Mucosa of descending colon (tissue), 3 donors: ENCODE measurements around the gene ZNF343. TPM values are rescaled to one million over a fixed set of nuclear protein-coding genes. Genes with fewer than 3 reads are reported as not detected.

ENCODE experiments used
- ATAC-seq: fragments of 200-7000 bp; cut with Tn5 transposase; one replicate; pipeline ENCODE4 v1.9.1; 2020; ENCODE audit warnings: mild to moderate bottlenecking, moderate library complexity
- DNase-seq, 3 donors: peaks; one replicate each; pipeline ENCODE4 v3.0.0-alpha.2; 2020
- H3K36me3 ChIP-seq: fragments of 200-600 bp; one replicate; pipeline ENCODE4 v1.8.0; 2021; ENCODE audit warnings: low read depth, mild to moderate bottlenecking
- H3K4me1 ChIP-seq: fragments of 200-600 bp; one replicate; pipeline ENCODE4 v1.8.0; 2021; ENCODE audit warnings: low read depth, mild to moderate bottlenecking
- H3K4me3 ChIP-seq: fragments of 200-600 bp; one replicate; pipeline ENCODE4 v1.8.0; 2021; ENCODE audit warnings: mild to moderate bottlenecking
- H3K9me3 ChIP-seq: fragments of 200-600 bp; one replicate; pipeline ENCODE4 v1.8.0; 2021; ENCODE audit warnings: mild to moderate bottlenecking
- intact Hi-C, 2 donors: fragments of 100-400 bp; cut with DNase I in 1 of 2; cut with micrococcal nuclease in 1 of 2; formaldehyde crosslinking; loops; one replicate each; pipeline versions ENCODE4 v1.11.0 to v1.11.1; 2022; cut with DNase I, micrococcal nuclease
- total RNA-seq, 3 donors: library from RNA; stranded (reverse); fragmentation: NEBNext Ultra II Directional in 2 of 3; extraction: Animal tissue kit (Norgen Biotek cat#: 25700) in 2 of 3; gene quantifications; one replicate each; pipeline versions ENCODE4 v1.2.1 to v1.2.4, GENCODE V29; 2021 to 2023
- TF ChIP-seq, protein P1 (sequence below): fragments of 200-600 bp; IDR thresholded peaks from one replicate; pipeline ENCODE4 v1.8.0; 2022; ENCODE audit warnings: antibody characterized with exemption, mild to moderate bottlenecking
- donor health status: DM: no; HTN: no; CAD: no; lungs with moderate emphysema.
- donor health status: DM: no; HTN: no; CAD: no.
- donor health status: DM: no; HTN: yes; CAD: no.

Gene ZNF343
- total RNA-seq, 3 donors from 2014 or later: 6.9 to 12.1 (median 9.8) TPM

DNA sequence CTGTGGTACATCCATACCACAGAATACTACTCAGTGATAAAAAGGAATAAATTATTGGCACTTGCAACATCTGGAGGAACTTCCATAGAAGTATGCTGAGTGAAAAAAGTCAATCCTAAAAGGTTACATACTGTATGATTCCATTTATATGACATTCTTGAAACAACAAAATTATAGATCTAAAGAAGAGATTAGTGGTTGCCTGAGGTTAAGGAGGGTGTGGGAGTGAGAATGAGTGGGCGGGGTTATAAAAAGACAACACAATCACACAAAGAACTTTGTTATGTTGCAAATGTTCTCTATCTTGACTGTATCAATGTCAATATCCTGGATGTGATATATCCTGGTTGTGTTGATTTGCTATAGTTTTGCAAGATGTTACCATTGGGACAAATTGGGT, 59.3 kb downstream of the ZNF343 start:
- ATAC-seq (no peak), DNase-seq (no peak)
- Histone ChIP-seq H3K4me1 (no peaks in the 10 kb centered on the region), H3K9me3 (no peaks in the 10 kb centered on the region), H3K4me3 (no peak overlapping the region), H3K36me3 (no peaks in the 10 kb centered on the region)
- intact Hi-C loops: no loop called here
- TF ChIP-seq, protein P1, sequence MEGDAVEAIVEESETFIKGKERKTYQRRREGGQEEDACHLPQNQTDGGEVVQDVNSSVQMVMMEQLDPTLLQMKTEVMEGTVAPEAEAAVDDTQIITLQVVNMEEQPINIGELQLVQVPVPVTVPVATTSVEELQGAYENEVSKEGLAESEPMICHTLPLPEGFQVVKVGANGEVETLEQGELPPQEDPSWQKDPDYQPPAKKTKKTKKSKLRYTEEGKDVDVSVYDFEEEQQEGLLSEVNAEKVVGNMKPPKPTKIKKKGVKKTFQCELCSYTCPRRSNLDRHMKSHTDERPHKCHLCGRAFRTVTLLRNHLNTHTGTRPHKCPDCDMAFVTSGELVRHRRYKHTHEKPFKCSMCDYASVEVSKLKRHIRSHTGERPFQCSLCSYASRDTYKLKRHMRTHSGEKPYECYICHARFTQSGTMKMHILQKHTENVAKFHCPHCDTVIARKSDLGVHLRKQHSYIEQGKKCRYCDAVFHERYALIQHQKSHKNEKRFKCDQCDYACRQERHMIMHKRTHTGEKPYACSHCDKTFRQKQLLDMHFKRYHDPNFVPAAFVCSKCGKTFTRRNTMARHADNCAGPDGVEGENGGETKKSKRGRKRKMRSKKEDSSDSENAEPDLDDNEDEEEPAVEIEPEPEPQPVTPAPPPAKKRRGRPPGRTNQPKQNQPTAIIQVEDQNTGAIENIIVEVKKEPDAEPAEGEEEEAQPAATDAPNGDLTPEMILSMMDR: no peak

- Histone ChIP-seq H3K36me3 (no peaks in the 10 kb centered on the region), H3K4me1 (no peaks in the 10 kb centered on the region), H3K4me3 (no peak overlapping the region), H3K9me3 (no peaks in the 10 kb centered on the region)
- TF ChIP-seq, protein P1: no peak
- intact Hi-C loops: no loop called here
- ATAC-seq: no peak
- DNase-seq: no peak
Measured at GRCh38 chr20:2446845-2447244, 61.9 kb downstream of the ZNF343 start.

Other genes starting within 250 kb of the ZNF343 start
- under 1 TPM; 0.09 to 0.84 (median 0.29) TPM for gene TGM3, start 212.9 kb downstream of the ZNF343 start, total RNA-seq
- not detected for gene TGM6, start 128.0 kb downstream of the ZNF343 start, total RNA-seq
- gene SNRPB, start 38.1 kb downstream of the ZNF343 start, total RNA-seq: 100 to 1,000 TPM in 1 of 3 donors, 10 to 100 TPM in 2; 84.2 to 143 (median 94.6) TPM
- under 1 TPM in 2 of 3 donors, not detected in 1; 0.09 to 0.41 TPM for gene TMC2, start 27.7 kb upstream of the ZNF343 start, total RNA-seq
- gene NOP56, start 143.7 kb upstream of the ZNF343 start, total RNA-seq: 100 to 1,000 TPM in 2 of 3 donors, 10 to 100 TPM in 1; 80.8 to 116 (median 107) TPM
- gene IDH3B, start 155.3 kb upstream of the ZNF343 start, total RNA-seq: 100 to 1,000 TPM; 112 to 128 (median 123) TPM
- 10 to 100 TPM in 1 of 3 donors, 1 to 10 TPM in 2; 3.6 to 53.3 (median 4.5) TPM for gene EBF4, start 183.9 kb upstream of the ZNF343 start, total RNA-seq